Bronchial epithelial cell (primary cell): Measurements from ENCODE around the gene LRP1B. TPM values are rescaled to one million over a fixed set of nuclear protein-coding genes. Genes with fewer than 3 reads are reported as not detected.

Experiments used
- DNase-seq: peaks from one replicate; pipeline ENCODE4 v3.0.0-alpha.2; 2010; ENCODE audit warnings: low read depth
- FAIRE-seq: peaks from 2 replicates; lab custom pipeline; 2011; peaks lifted over from hg19 to GRCh38; lab: Jason Lieb, UNC
- H3K27me3 ChIP-seq: 2 replicates; pipeline ENCODE4 v1.5.1; 2011; ENCODE audit warnings: low read length; ENCODE audit not compliant: control insufficient read depth, insufficient read depth
- H3K36me3 ChIP-seq: 2 replicates; pipeline ENCODE4 v1.5.1; 2011; ENCODE audit warnings: low read length; ENCODE audit not compliant: control insufficient read depth, insufficient read depth
- H3K4me3 ChIP-seq: 2 replicates; pipeline ENCODE4 v1.5.1; 2011; ENCODE audit warnings: mild to moderate bottlenecking, low read depth, low read length, control low read depth
- total RNA-seq: library from RNA; depleted of rRNA; stranded (reverse); fragments of >200 nt; gene quantifications from 2 replicates; pipeline ENCODE4 v1.2.1, GENCODE V29; 2014
- TF ChIP-seq, protein P1 (sequence below): IDR thresholded peaks from 2 replicates; pipeline ENCODE4 v1.5.1; 2011; ENCODE audit warnings: mild to moderate bottlenecking, moderate library complexity, low read length, control low read depth, inconsistent platforms; ENCODE audit not compliant: insufficient read depth, severe bottlenecking

The LRP1B gene
- total RNA-seq, 1 donor from 2014 or later, result under 0.01 TPM

DNA sequence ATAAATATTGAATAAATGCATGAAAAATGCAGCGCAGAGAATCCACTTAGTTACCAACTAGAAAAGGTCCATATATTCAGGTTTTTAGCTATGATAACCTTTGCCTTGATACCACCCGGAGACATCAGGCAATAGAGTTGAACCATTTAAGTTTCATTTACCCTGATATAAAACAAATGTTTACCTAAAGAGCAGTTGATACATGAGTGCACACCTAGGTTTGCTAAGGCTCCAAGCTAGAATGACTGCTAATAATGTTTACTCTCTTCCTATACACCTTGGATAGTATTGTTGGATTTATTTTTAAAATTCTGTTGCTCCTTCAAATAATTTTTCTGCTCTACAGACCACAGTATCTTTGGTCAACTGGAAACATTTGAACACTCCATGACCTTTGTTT, 1463.6 kb downstream of the LRP1B start:
- Histone ChIP-seq H3K27me3 (no peaks in the 10 kb centered on the region), H3K36me3 (no peaks in the 10 kb centered on the region), H3K4me3 (no peak overlapping the region)
- FAIRE-seq, result no peak
- DNase-seq, result no peak
- TF ChIP-seq, protein P1, sequence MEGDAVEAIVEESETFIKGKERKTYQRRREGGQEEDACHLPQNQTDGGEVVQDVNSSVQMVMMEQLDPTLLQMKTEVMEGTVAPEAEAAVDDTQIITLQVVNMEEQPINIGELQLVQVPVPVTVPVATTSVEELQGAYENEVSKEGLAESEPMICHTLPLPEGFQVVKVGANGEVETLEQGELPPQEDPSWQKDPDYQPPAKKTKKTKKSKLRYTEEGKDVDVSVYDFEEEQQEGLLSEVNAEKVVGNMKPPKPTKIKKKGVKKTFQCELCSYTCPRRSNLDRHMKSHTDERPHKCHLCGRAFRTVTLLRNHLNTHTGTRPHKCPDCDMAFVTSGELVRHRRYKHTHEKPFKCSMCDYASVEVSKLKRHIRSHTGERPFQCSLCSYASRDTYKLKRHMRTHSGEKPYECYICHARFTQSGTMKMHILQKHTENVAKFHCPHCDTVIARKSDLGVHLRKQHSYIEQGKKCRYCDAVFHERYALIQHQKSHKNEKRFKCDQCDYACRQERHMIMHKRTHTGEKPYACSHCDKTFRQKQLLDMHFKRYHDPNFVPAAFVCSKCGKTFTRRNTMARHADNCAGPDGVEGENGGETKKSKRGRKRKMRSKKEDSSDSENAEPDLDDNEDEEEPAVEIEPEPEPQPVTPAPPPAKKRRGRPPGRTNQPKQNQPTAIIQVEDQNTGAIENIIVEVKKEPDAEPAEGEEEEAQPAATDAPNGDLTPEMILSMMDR, result no peak

DNA sequence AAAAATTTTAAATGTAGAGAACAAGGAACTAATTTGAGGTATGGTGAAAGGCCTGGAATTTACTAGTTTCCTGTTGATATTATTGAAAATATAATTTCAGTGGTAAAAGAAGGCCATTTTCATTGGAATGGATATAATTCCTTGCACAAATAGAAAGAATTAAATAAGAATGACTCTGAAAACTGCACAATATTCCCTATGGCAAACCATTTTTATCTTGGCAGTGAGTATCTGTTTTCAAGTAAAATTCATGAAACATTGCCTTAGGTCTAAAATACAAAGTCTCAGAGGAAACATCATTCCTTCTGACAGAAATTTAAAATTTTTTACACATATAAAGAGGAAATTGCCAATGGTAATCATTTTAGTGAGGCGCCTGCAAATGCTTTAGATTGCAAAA, 1468.3 kb downstream of the LRP1B start:
- TF ChIP-seq, protein P1, result no peak
- no peak for DNase-seq
- Histone ChIP-seq H3K36me3 (no peaks in the 10 kb centered on the region), H3K27me3 (no peaks in the 10 kb centered on the region), H3K4me3 (no peak overlapping the region)
- no peak for FAIRE-seq

DNA sequence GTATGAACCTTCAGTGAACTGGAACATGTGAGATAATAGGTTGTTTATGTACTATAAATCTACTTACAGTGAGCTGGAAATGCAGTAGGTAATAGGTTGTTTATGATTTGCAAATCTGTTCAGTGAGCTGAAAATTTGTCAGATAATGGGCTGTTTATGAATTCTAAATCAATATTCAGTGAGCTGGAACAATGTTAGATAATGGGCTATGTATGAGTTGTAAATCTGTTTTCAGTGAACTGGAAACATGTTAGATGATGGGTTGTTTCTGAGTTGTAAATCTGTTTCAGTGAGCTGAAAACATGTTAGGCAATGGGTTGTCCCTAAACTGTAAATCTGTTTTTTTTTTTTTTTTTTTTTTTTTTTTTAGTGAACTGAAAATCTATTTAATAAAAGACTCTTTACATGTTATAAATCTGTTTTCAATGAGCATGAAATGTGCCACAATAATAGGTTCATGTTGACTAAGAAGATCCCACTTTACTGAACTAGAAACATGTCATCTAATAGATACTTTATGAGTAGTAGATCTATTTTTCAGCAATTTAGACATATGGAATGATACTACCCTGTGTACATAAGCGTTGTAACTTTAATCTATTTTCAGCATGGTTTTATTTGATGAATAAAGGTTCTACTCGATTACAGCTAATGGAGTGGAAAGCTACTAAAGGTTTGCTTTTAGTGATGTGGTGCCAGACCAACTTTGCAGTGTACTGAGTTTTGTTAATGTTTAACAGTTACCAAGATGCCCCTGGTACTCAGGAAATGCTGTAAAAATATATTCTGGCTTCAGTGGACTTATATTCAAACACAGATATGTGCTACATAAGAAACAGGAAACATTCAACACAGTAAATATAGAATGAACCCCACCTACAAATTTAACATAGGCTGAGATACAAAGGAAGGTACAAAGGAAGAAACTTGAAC, 1471.8 kb downstream of the LRP1B start:
- FAIRE-seq (no peak), DNase-seq (no peak)
- Histone ChIP-seq H3K27me3 (no peaks in the 10 kb centered on the region), H3K4me3 (no peak overlapping the region), H3K36me3 (no peaks in the 10 kb centered on the region)
- TF ChIP-seq, protein P1, result no peak

DNA sequence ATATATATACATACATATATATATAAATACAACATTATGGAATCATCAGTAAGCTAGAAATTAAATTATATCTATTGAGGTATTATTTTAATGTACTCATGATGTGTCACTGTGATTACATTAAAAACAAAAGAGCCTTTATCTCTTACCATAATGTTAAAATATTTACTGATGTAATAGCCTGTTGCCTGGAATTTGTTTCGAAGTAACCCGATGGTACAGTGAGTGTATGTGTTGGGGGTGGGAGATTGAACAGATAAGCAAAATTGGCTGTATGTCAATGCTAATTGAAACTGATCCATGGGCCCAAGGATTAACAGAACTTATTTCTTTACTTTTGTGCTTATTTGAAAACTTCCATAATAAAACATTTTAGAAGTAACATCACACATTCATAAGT, 1473.2 kb downstream of the LRP1B start:
- FAIRE-seq, result no peak
- TF ChIP-seq, protein P1, result no peak
- DNase-seq, result no peak
- Histone ChIP-seq H3K27me3 (no peaks in the 10 kb centered on the region), H3K36me3 (no peaks in the 10 kb centered on the region), H3K4me3 (no peak overlapping the region)

DNA sequence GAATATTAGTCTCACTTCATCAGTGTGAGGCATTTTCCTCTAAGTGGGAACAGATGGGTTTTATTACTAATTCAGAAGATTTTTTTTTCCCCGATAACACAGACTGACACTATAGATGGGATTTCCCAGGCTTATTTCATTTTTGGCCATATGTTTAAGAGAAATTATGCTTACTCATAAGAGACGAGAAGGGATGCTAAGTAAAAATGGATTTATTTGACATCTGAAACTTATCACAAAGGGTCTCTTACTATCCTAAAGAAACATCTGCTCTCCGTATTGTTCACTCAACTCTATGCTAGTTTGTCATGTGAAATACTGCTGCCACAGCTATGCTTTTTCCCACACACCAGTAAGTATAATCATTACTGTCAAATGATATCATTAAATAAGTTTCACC, 1476.3 kb downstream of the LRP1B start:
- Histone ChIP-seq H3K36me3 (no peaks in the 10 kb centered on the region), H3K27me3 (no peaks in the 10 kb centered on the region), H3K4me3 (no peak overlapping the region)
- no peak for FAIRE-seq
- TF ChIP-seq, protein P1, result no peak
- no peak for DNase-seq
